Activated CD8-positive, alpha-beta T cell treated with anti-CD3 and anti-CD28 coated beads for 36 hours (primary cell): ENCODE data around the gene CCDC200. TPM values are rescaled to one million over a fixed set of nuclear protein-coding genes. Genes with fewer than 3 reads are reported as not detected.
A peak's percentile ranks its signal among the peaks of the same experiment; 100 is the strongest.

Source experiments
- ATAC-seq: fragments of 200-7000 bp; cut with Tn5 transposase; one replicate; pipeline ENCODE4 v1.10.0; 2021; ENCODE audit warnings: mild to moderate bottlenecking, moderate library complexity
- CTCF ChIA-PET: fragments of 350-600 bp; sonication (Branson Sonifier 250); formaldehyde crosslinking; loops from one replicate; lab custom pipeline; 2021; ENCODE audit warnings: antibody characterized with exemption; lab: Charles Lee
- POLR2A ChIA-PET: fragments of 350-600 bp; sonication (Branson Sonifier 250); formaldehyde crosslinking; loops from one replicate; lab custom pipeline; 2021; ENCODE audit warnings: antibody characterized with exemption; lab: Charles Lee
- DNase-seq: peaks from one replicate; pipeline ENCODE4 v3.0.0-alpha.2; 2020
- H3K27ac Mint-ChIP-seq: one replicate; pipeline ENCODE4 v1.8.0; 2021; ENCODE audit warnings: mild to moderate bottlenecking, mixed read lengths
- H3K27me3 Mint-ChIP-seq: one replicate; pipeline ENCODE4 v1.8.0; 2021; ENCODE audit warnings: mixed read lengths
- H3K36me3 Mint-ChIP-seq: one replicate; pipeline ENCODE4 v1.8.0; 2021; ENCODE audit warnings: low read depth, mixed read lengths
- H3K4me1 Mint-ChIP-seq: one replicate; pipeline ENCODE4 v1.8.0; 2021; ENCODE audit warnings: low read depth, mixed read lengths
- H3K4me3 Mint-ChIP-seq: one replicate; pipeline ENCODE4 v1.8.0; 2021; ENCODE audit warnings: mild to moderate bottlenecking, moderate library complexity, mixed read lengths
- H3K9me3 Mint-ChIP-seq: one replicate; pipeline ENCODE4 v1.8.0; 2021; ENCODE audit warnings: mixed read lengths
- CTCF ChIP-seq: fragments of 200-600 bp; IDR thresholded peaks from one replicate; pipeline ENCODE4 v1.8.0; 2022; ENCODE audit warnings: antibody characterized with exemption, mild to moderate bottlenecking
- intact Hi-C: fragments of 100-400 bp; cut with micrococcal nuclease; formaldehyde crosslinking; loops from one replicate; pipeline ENCODE4 v1.10.0; 2022
- total RNA-seq, 2 experiments: library from RNA; stranded (reverse); gene quantifications; one replicate each; pipeline ENCODE4 v1.2.3, GENCODE V29; 2021

The CCDC200 gene
- total RNA-seq, 2 experiments from 2014 or later, result not detected

GRCh38 chr17:43219001-43219400, 9.4 kb downstream of the CCDC200 start:
- H3K27me3 Mint-ChIP-seq, result no peaks in the 10 kb centered on the region
- no peak for TF ChIP-seq CTCF
- POLR2A ChIA-PET, result interaction anchor here (9.6 kb wide), 1 partner anchor 97 kb away, joined by 113 read pairs; no protein-coding TSS in a partner anchor
- no peak overlapping the region for H3K4me3 Mint-ChIP-seq
- no peaks in the 10 kb centered on the region for H3K9me3 Mint-ChIP-seq
- CTCF ChIA-PET, result interaction anchor here (0.5 to 1.1 kb wide), 3 partner anchors 28 to 1864 kb away, joined by 3 to 5 read pairs (median 4); no protein-coding TSS in a partner anchor
- DNase-seq (no peak), ATAC-seq (no peak)
- intact Hi-C loops, result loop anchor here (10.0 kb wide), 1 partner anchor 204 kb away; no protein-coding TSS in a partner anchor
- H3K27ac Mint-ChIP-seq, result peak overlapping the region; percentile 64
- peaks cover 21% of the 10 kb centered on the region for H3K36me3 Mint-ChIP-seq
- H3K4me1 Mint-ChIP-seq, result peaks cover 27% of the 10 kb centered on the region

- TF ChIP-seq CTCF, result no peak
- H3K27me3 Mint-ChIP-seq, result no peaks in the 10 kb centered on the region
- peak; percentile 95 for ATAC-seq
- peak; percentile 69 for DNase-seq
- H3K36me3 Mint-ChIP-seq, result peaks cover 22% of the 10 kb centered on the region
- intact Hi-C loops, result loop anchor here (10.0 kb wide), 1 partner anchor 203 kb away; no protein-coding TSS in a partner anchor
- H3K9me3 Mint-ChIP-seq, result no peaks in the 10 kb centered on the region
- ChIA-PET POLR2A (interaction anchor here (0.9 to 9.6 kb wide), 4 partner anchors 8 to 98 kb away, joined by 3 to 113 read pairs (median 8); no protein-coding TSS in a partner anchor), CTCF (interaction anchor here (1.2 to 1.7 kb wide), 2 partner anchors 18 to 116 kb away, joined by 3 to 4 read pairs; no protein-coding TSS in a partner anchor)
- peaks cover 40% of the 10 kb centered on the region for H3K4me1 Mint-ChIP-seq
- H3K27ac Mint-ChIP-seq, result peak overlapping the region; percentile 82
- no peak overlapping the region for H3K4me3 Mint-ChIP-seq
These were observed 10.8 kb downstream of the CCDC200 start for GRCh38 chr17:43217614-43218087.

- Mint-ChIP-seq H3K4me3 (no peak overlapping the region), H3K4me1 (peaks cover 42% of the 10 kb centered on the region), H3K36me3 (peaks cover 23% of the 10 kb centered on the region), H3K9me3 (no peaks in the 10 kb centered on the region), H3K27me3 (no peaks in the 10 kb centered on the region), H3K27ac (peak overlapping the region; percentile 82)
- ATAC-seq (no peak), DNase-seq (no peak)
- no peak for TF ChIP-seq CTCF
- ChIA-PET CTCF (interaction anchor here (1.2 to 2.0 kb wide), 3 partner anchors 17 to 117 kb away, joined by 3 to 6 read pairs (median 4); no protein-coding TSS in a partner anchor), POLR2A (interaction anchor here (0.9 to 9.6 kb wide), 5 partner anchors 9 to 102 kb away, joined by 3 to 113 read pairs (median 4); no protein-coding TSS in a partner anchor)
- intact Hi-C loops, result loop anchor here (10.0 kb wide), 1 partner anchor 202 kb away; no protein-coding TSS in a partner anchor
These were observed 11.4 kb downstream of the CCDC200 start for GRCh38 chr17:43216762-43217613.

- H3K4me3 Mint-ChIP-seq, result no peak overlapping the region
- TF ChIP-seq CTCF, result no peak
- no peaks in the 10 kb centered on the region for H3K27me3 Mint-ChIP-seq
- H3K27ac Mint-ChIP-seq, result no peak overlapping the region
- ChIA-PET POLR2A (interaction anchor here (1.0 to 9.6 kb wide), 5 partner anchors 9 to 218 kb away, joined by 4 to 113 read pairs (median 5); partner anchors contain the start of gene RPL27), CTCF (interaction anchor here (1.2 to 2.0 kb wide), 3 partner anchors 13 to 94 kb away, joined by 3 to 6 read pairs (median 4); no protein-coding TSS in a partner anchor)
- H3K9me3 Mint-ChIP-seq, result no peaks in the 10 kb centered on the region
- ATAC-seq (no peak), DNase-seq (no peak)
- H3K36me3 Mint-ChIP-seq, result peaks cover 25% of the 10 kb centered on the region
- H3K4me1 Mint-ChIP-seq, result peaks cover 40% of the 10 kb centered on the region
- intact Hi-C loops, result loop anchor here (10.0 kb wide), 1 partner anchor 202 kb away; no protein-coding TSS in a partner anchor
These were observed 12.1 kb downstream of the CCDC200 start for GRCh38 chr17:43216369-43216761.
